ENCODE measurements around the gene SKIDA1.

- TF ChIP-seq, protein P1, sequence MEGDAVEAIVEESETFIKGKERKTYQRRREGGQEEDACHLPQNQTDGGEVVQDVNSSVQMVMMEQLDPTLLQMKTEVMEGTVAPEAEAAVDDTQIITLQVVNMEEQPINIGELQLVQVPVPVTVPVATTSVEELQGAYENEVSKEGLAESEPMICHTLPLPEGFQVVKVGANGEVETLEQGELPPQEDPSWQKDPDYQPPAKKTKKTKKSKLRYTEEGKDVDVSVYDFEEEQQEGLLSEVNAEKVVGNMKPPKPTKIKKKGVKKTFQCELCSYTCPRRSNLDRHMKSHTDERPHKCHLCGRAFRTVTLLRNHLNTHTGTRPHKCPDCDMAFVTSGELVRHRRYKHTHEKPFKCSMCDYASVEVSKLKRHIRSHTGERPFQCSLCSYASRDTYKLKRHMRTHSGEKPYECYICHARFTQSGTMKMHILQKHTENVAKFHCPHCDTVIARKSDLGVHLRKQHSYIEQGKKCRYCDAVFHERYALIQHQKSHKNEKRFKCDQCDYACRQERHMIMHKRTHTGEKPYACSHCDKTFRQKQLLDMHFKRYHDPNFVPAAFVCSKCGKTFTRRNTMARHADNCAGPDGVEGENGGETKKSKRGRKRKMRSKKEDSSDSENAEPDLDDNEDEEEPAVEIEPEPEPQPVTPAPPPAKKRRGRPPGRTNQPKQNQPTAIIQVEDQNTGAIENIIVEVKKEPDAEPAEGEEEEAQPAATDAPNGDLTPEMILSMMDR (conservative IDR thresholded peaks at IDR 0.05; ENCODE audit: low read length) = no peak
- no peak for TF ChIP-seq EZH2phosphoT487 (IDR thresholded peaks at IDR 0.05; ENCODE audit: borderline replicate concordance)
Observed at GRCh38 chr10:21464134-21464533, 61.3 kb downstream of the SKIDA1 start.
